Neural crest cell (in vitro differentiated cells): Measurements from ENCODE around the gene MEGF11. TPM values are rescaled to one million over a fixed set of nuclear protein-coding genes. Genes with fewer than 3 reads are reported as not detected.

Experiments
- DNase-seq: peaks from one replicate; pipeline ENCODE4 v3.0.0; 2021; ENCODE audit warnings: low read depth, mixed read lengths, low spot score
- H3K27ac Mint-ChIP-seq: one replicate; pipeline ENCODE4 v1.8.0; 2021; ENCODE audit warnings: mild to moderate bottlenecking, mixed read lengths; ENCODE audit not compliant: unreplicated experiment
- H3K27me3 Mint-ChIP-seq: 2 replicates; pipeline ENCODE4 v1.8.0; 2021; ENCODE audit warnings: low read depth, mild to moderate bottlenecking, mixed read lengths
- H3K36me3 Mint-ChIP-seq: 2 replicates; pipeline ENCODE4 v1.8.0; 2021; ENCODE audit warnings: low read depth, mild to moderate bottlenecking, mixed read lengths
- H3K4me1 Mint-ChIP-seq: 2 replicates; pipeline ENCODE4 v1.8.0; 2021; ENCODE audit warnings: mixed read lengths
- H3K4me3 Mint-ChIP-seq: one replicate; pipeline ENCODE4 v1.8.0; 2021; ENCODE audit warnings: mild to moderate bottlenecking, mixed read lengths
- H3K9me3 Mint-ChIP-seq: 2 replicates; pipeline ENCODE4 v1.8.0; 2021; ENCODE audit warnings: mixed read lengths
- total RNA-seq: library from RNA; stranded (reverse); gene quantifications from 2 replicates; pipeline ENCODE4 v1.2.1, GENCODE V29; 2021
- TF ChIP-seq, protein P1 (sequence below): fragments of 200-600 bp; sonication (generic); conservative IDR thresholded peaks from 2 replicates; pipeline ENCODE4 v1.5.0; 2021; ENCODE audit warnings: antibody characterized with exemption, mild to moderate bottlenecking

The MEGF11 gene
- total RNA-seq, 1 donor from 2014 or later: 0.49 TPM

- TF ChIP-seq, protein P1, sequence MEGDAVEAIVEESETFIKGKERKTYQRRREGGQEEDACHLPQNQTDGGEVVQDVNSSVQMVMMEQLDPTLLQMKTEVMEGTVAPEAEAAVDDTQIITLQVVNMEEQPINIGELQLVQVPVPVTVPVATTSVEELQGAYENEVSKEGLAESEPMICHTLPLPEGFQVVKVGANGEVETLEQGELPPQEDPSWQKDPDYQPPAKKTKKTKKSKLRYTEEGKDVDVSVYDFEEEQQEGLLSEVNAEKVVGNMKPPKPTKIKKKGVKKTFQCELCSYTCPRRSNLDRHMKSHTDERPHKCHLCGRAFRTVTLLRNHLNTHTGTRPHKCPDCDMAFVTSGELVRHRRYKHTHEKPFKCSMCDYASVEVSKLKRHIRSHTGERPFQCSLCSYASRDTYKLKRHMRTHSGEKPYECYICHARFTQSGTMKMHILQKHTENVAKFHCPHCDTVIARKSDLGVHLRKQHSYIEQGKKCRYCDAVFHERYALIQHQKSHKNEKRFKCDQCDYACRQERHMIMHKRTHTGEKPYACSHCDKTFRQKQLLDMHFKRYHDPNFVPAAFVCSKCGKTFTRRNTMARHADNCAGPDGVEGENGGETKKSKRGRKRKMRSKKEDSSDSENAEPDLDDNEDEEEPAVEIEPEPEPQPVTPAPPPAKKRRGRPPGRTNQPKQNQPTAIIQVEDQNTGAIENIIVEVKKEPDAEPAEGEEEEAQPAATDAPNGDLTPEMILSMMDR: no peak
- no peak overlapping the region for H3K27ac Mint-ChIP-seq
- no peaks in the 10 kb centered on the region for H3K36me3 Mint-ChIP-seq
- H3K4me3 Mint-ChIP-seq: no peak overlapping the region
- no peaks in the 10 kb centered on the region for H3K9me3 Mint-ChIP-seq
- peaks cover 24% of the 10 kb centered on the region for H3K4me1 Mint-ChIP-seq
- DNase-seq: no peak
- H3K27me3 Mint-ChIP-seq: peaks cover 31% of the 10 kb centered on the region
Measured at GRCh38 chr15:66178531-66178910, 75.0 kb downstream of the MEGF11 start.

DNA sequence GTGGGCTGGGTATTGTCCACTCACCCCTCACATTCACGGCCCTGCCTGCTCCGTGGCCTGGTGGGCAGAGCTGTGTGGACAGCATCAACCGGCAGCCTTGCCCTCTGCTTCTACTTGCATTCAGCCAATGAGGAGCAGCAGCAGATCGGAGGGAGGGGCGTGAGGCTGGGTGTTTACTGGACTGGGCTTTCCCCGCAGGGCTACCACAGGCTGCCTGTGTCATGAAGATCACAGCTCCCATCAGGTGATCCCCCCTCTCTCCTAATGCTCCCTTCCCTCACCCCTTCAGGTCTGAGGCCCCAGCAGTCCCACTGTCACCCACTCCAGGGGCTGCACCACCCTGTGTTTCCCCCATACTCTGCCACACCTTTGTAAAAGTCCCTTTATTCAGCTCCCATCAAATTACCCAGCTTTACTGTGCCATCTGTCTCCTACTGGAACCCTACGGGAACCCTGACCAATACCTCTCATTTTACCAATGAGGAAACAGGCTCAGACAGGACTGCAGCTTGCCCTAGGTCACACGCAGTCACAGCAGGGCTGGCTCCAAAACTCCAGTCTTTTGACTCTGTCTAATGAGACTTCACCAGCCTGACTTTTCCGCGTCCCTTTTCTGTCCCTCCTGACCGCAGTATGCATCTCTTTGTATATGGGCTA, 81.1 kb downstream of the MEGF11 start:
- no peak overlapping the region for H3K27ac Mint-ChIP-seq
- H3K4me3 Mint-ChIP-seq: no peak overlapping the region
- peaks cover 26% of the 10 kb centered on the region for H3K27me3 Mint-ChIP-seq
- H3K4me1 Mint-ChIP-seq: peaks cover 4% of the 10 kb centered on the region
- no peaks in the 10 kb centered on the region for H3K36me3 Mint-ChIP-seq
- H3K9me3 Mint-ChIP-seq: no peaks in the 10 kb centered on the region
- DNase-seq: no peak
- TF ChIP-seq, protein P1: no peak

- no peaks in the 10 kb centered on the region for H3K9me3 Mint-ChIP-seq
- TF ChIP-seq, protein P1: no peak
- DNase-seq: no peak
- no peak overlapping the region for H3K27ac Mint-ChIP-seq
- H3K36me3 Mint-ChIP-seq: no peaks in the 10 kb centered on the region
- no peak overlapping the region for H3K4me3 Mint-ChIP-seq
- peaks cover 24% of the 10 kb centered on the region for H3K27me3 Mint-ChIP-seq
- H3K4me1 Mint-ChIP-seq: peaks cover 4% of the 10 kb centered on the region
Measured at GRCh38 chr15:66171841-66172240, 81.7 kb downstream of the MEGF11 start.

- TF ChIP-seq, protein P1: no peak
- H3K27me3 Mint-ChIP-seq: peaks cover 18% of the 10 kb centered on the region
- H3K36me3 Mint-ChIP-seq: no peaks in the 10 kb centered on the region
- DNase-seq: no peak
- H3K4me1 Mint-ChIP-seq: peaks cover 4% of the 10 kb centered on the region
- H3K9me3 Mint-ChIP-seq: no peaks in the 10 kb centered on the region
- no peak overlapping the region for H3K27ac Mint-ChIP-seq
- H3K4me3 Mint-ChIP-seq: no peak overlapping the region
Measured at GRCh38 chr15:66170716-66171115, 82.8 kb downstream of the MEGF11 start.

GRCh38 chr15:66170042-66170441, 83.5 kb downstream of the MEGF11 start:
- no peaks in the 10 kb centered on the region for H3K9me3 Mint-ChIP-seq
- TF ChIP-seq, protein P1: no peak
- H3K27ac Mint-ChIP-seq: no peak overlapping the region
- peaks cover 11% of the 10 kb centered on the region for H3K27me3 Mint-ChIP-seq
- peaks cover 4% of the 10 kb centered on the region for H3K4me1 Mint-ChIP-seq
- H3K36me3 Mint-ChIP-seq: no peaks in the 10 kb centered on the region
- DNase-seq: no peak
- H3K4me3 Mint-ChIP-seq: no peak overlapping the region
